HG03108 (cell line): ENCODE data around the gene SPATA17.

Experiments used
- ATAC-seq: cut with Tn5 transposase; IDR thresholded peaks from one replicate; pipeline ENCODE4 v1.9.1; 2021; ENCODE audit warnings: moderate library complexity; ENCODE audit not compliant: unreplicated experiment

SPATA17 gene

GRCh38 chr1:217910203-217910602 is 279.1 kb downstream of the SPATA17 start:
- ATAC-seq: no peak

- no peak for ATAC-seq
Observed at GRCh38 chr1:217910791-217911320, 279.7 kb downstream of the SPATA17 start.

- no peak for ATAC-seq
Observed at GRCh38 chr1:217911908-217912307, 280.8 kb downstream of the SPATA17 start.

- ATAC-seq: no peak
Observed at GRCh38 chr1:217917281-217917887, 286.2 kb downstream of the SPATA17 start.

- ATAC-seq: no peak
Observed at GRCh38 chr1:217919683-217920388, 288.7 kb downstream of the SPATA17 start.
